NCI-H748 (cell line): ENCODE results near the gene TSPAN7.

ENCODE experiments used
- DNase-seq: peaks from one replicate; lab custom pipeline; 2025; ENCODE audit not compliant: unreplicated experiment; lab: John Stamatoyannopoulos, UW

The TSPAN7 gene

GRCh38 chrX:38641197-38641596 lies 79.9 kb downstream of the TSPAN7 start:
- DNase-seq, result no peak

- DNase-seq, result no peak
Observed at GRCh38 chrX:38643903-38644302, 82.6 kb downstream of the TSPAN7 start.

GRCh38 chrX:38646129-38646528 lies 84.8 kb downstream of the TSPAN7 start:
- no peak for DNase-seq

- DNase-seq, result no peak
Observed at GRCh38 chrX:38649221-38649620, 87.9 kb downstream of the TSPAN7 start.

- no peak for DNase-seq
Observed at GRCh38 chrX:38649674-38650647, 88.6 kb downstream of the TSPAN7 start.

GRCh38 chrX:38651625-38652601 lies 90.6 kb downstream of the TSPAN7 start:
- DNase-seq, result no peak

- no peak for DNase-seq
Observed at GRCh38 chrX:38652934-38653442, 91.6 kb downstream of the TSPAN7 start.

- peak; percentile 53 for DNase-seq
Observed at GRCh38 chrX:38654302-38654701, 93.0 kb downstream of the TSPAN7 start.

- DNase-seq, result no peak
Observed at GRCh38 chrX:38656350-38656915, 95.1 kb downstream of the TSPAN7 start.

GRCh38 chrX:38657562-38657961 lies 96.2 kb downstream of the TSPAN7 start:
- no peak for DNase-seq

- no peak for DNase-seq
Observed at GRCh38 chrX:38660395-38661102, 99.2 kb downstream of the TSPAN7 start.

GRCh38 chrX:38661103-38661441 lies 99.7 kb downstream of the TSPAN7 start:
- no peak for DNase-seq

- no peak for DNase-seq
Observed at GRCh38 chrX:38661561-38661960, 100.2 kb downstream of the TSPAN7 start.

- no peak for DNase-seq
Observed at GRCh38 chrX:38662640-38663039, 101.3 kb downstream of the TSPAN7 start.

GRCh38 chrX:38664285-38664684 lies 102.9 kb downstream of the TSPAN7 start:
- DNase-seq, result peak; percentile 41

GRCh38 chrX:38666909-38667308 lies 105.6 kb downstream of the TSPAN7 start:
- no peak for DNase-seq

GRCh38 chrX:38668771-38669170 lies 107.4 kb downstream of the TSPAN7 start:
- no peak for DNase-seq

GRCh38 chrX:38669428-38669827 lies 108.1 kb downstream of the TSPAN7 start:
- no peak for DNase-seq

- DNase-seq, result no peak
Observed at GRCh38 chrX:38672646-38673045, 111.3 kb downstream of the TSPAN7 start.

- no peak for DNase-seq
Observed at GRCh38 chrX:38675856-38676255, 114.5 kb downstream of the TSPAN7 start.
